MM.1S (cell line): ENCODE results near the gene GLUD1.
A peak's percentile ranks its signal among the peaks of the same experiment; 100 is the strongest.
"Not testable (repeated sequence)": the region's sequence is repeated elsewhere in the genome, so short reads cannot be mapped to it uniquely, and the experiment has no call there.

Source experiments
- DNase-seq: peaks from one replicate; pipeline ENCODE4 v3.0.0-alpha.2; 2015
- H2AFZ ChIP-seq: fragments of 300-600 bp; sonication (generic); 2 replicates; pipeline ENCODE4 v1.6.0; 2016; ENCODE audit warnings: antibody characterized with exemption, low read length
- H3F3A ChIP-seq: fragments of 300-600 bp; sonication (generic); 2 replicates; pipeline ENCODE4 v1.6.1; 2016; ENCODE audit warnings: mild to moderate bottlenecking, antibody characterized with exemption, low read length, moderate library complexity, mixed read lengths; ENCODE audit not compliant: insufficient read depth
- H3K27ac ChIP-seq: fragments of 300-600 bp; sonication (generic); 2 replicates; pipeline ENCODE4 v1.5.1; 2016; ENCODE audit warnings: mild to moderate bottlenecking, low read length
- H3K27me3 ChIP-seq: fragments of 300-600 bp; sonication (generic); replicated peaks from 2 replicates; pipeline ENCODE4 v1.6.0; 2016; ENCODE audit warnings: low read length; ENCODE audit not compliant: insufficient read depth
- H3K36me3 ChIP-seq: fragments of 300-600 bp; sonication (generic); replicated peaks from 2 replicates; pipeline ENCODE4 v1.6.1; 2016; ENCODE audit warnings: mild to moderate bottlenecking, low read length, mixed read lengths; ENCODE audit not compliant: insufficient read depth
- H3K4me1 ChIP-seq: fragments of 300-600 bp; sonication (generic); 2 replicates; pipeline ENCODE4 v1.6.1; 2016; ENCODE audit warnings: low read length, mixed read lengths
- H3K4me2 ChIP-seq: fragments of 300-600 bp; sonication (generic); 2 replicates; pipeline ENCODE4 v1.6.0; 2016; ENCODE audit warnings: low read depth, low read length
- H3K4me3 ChIP-seq: fragments of 300-600 bp; sonication (generic); 2 replicates; pipeline ENCODE4 v1.5.1; 2016; ENCODE audit warnings: low read length, mixed read lengths
- H3K79me2 ChIP-seq: fragments of 300-600 bp; sonication (generic); 2 replicates; pipeline ENCODE4 v1.6.1; 2016; ENCODE audit warnings: mixed run types, low read length, mixed read lengths
- H3K9ac ChIP-seq: fragments of 300-600 bp; sonication (generic); 2 replicates; pipeline ENCODE4 v1.6.1; 2016; ENCODE audit warnings: low read length, mixed read lengths
- H3K9me2 ChIP-seq: fragments of 300-600 bp; sonication (generic); replicated peaks from 2 replicates; pipeline ENCODE4 v1.6.1; 2016; ENCODE audit warnings: mild to moderate bottlenecking, low read length, mixed read lengths; ENCODE audit not compliant: insufficient read depth
- H3K9me3 ChIP-seq: fragments of 300-600 bp; sonication (generic); replicated peaks from 2 replicates; pipeline ENCODE4 v1.6.1; 2016; ENCODE audit warnings: mild to moderate bottlenecking, low read length, mixed read lengths; ENCODE audit not compliant: insufficient read depth
- H4K20me1 ChIP-seq: fragments of 300-600 bp; sonication (generic); 2 replicates; pipeline ENCODE4 v1.6.1; 2016; ENCODE audit warnings: mild to moderate bottlenecking, low read length, moderate library complexity, mixed read lengths; ENCODE audit not compliant: insufficient read depth

Gene GLUD1

GRCh38 chr10:87019066-87019465, 75.6 kb downstream of the GLUD1 start:
- not testable (repeated sequence) for H3K79me2 ChIP-seq, H3K27me3 ChIP-seq, H3K4me2 ChIP-seq, H2AFZ ChIP-seq, H3F3A ChIP-seq, H4K20me1 ChIP-seq, H3K4me3 ChIP-seq, H3K4me1 ChIP-seq, H3K9ac ChIP-seq, H3K36me3 ChIP-seq, H3K9me2 ChIP-seq, DNase-seq, H3K9me3 ChIP-seq, H3K27ac ChIP-seq

GRCh38 chr10:87018127-87018526, 76.5 kb downstream of the GLUD1 start:
- H3F3A ChIP-seq, H3K9ac ChIP-seq, H4K20me1 ChIP-seq, H3K4me3 ChIP-seq, H3K36me3 ChIP-seq, H3K4me1 ChIP-seq, H3K9me3 ChIP-seq, H3K4me2 ChIP-seq, H3K27me3 ChIP-seq, H3K9me2 ChIP-seq, DNase-seq, H3K79me2 ChIP-seq, H3K27ac ChIP-seq, H2AFZ ChIP-seq: not testable (repeated sequence)

GRCh38 chr10:87014986-87015716, 79.5 kb downstream of the GLUD1 start:
- not testable (repeated sequence) for H4K20me1 ChIP-seq, H3K4me2 ChIP-seq, H3F3A ChIP-seq, H3K9ac ChIP-seq, H3K36me3 ChIP-seq, H3K4me1 ChIP-seq, H3K9me2 ChIP-seq, H3K79me2 ChIP-seq, H3K27me3 ChIP-seq, H2AFZ ChIP-seq, H3K4me3 ChIP-seq, H3K27ac ChIP-seq, DNase-seq, H3K9me3 ChIP-seq

DNA sequence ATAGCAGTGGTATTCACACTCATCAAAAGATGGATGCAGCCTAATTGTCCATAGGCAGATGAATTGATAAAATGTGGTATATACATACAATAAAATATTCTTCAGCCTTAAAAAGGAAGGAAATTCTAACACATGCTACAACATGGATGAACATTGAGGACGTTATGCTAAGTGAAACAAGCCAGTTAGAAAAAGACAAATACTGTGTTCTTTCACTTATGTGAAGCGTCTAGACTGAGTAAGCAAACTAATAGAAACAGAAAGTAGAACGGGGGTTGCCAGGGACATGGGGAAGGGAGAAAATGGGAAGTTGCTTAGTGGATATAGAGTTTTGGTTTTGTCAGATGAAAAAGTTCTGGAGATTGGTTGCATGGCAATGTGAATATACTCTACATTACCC, 81.1 kb downstream of the GLUD1 start:
- H3K27me3 ChIP-seq, H3K79me2 ChIP-seq, H3K27ac ChIP-seq, H4K20me1 ChIP-seq, H3F3A ChIP-seq, H3K4me1 ChIP-seq, H2AFZ ChIP-seq, H3K9ac ChIP-seq, H3K4me3 ChIP-seq, H3K9me3 ChIP-seq, H3K4me2 ChIP-seq, H3K9me2 ChIP-seq, H3K36me3 ChIP-seq: not testable (repeated sequence)
- peak; percentile 14 for DNase-seq

GRCh38 chr10:87009134-87009696, 85.4 kb downstream of the GLUD1 start:
- H3K9me2 ChIP-seq: not testable (repeated sequence)

DNA sequence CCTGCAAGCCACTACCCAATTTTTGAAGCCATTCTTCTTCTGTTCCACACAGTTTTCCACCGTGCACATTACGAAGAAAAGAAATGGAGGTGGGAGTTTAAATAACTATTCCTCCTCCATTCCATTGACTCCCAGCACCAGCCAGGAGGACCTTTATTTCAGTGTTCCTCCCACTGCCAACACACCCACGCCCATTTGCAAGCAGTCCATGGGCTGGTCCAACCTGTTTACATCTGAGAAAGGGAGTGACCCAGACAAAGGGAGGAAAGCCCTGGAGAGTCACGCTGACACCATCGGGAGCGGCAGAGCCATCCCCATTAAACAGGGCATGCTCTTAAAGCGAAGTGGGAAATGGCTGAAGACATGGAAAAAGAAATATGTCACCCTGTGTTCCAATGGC, 86.3 kb downstream of the GLUD1 start:
- not testable (repeated sequence) for H3K9me2 ChIP-seq, DNase-seq

More at GRCh38 chr10:87009134-87009696, 85.4 kb downstream of the GLUD1 start:
- H2AFZ ChIP-seq, H3K27me3 ChIP-seq, H3K4me2 ChIP-seq, H3K36me3 ChIP-seq, H3K79me2 ChIP-seq, H3K4me3 ChIP-seq, H3K27ac ChIP-seq, H3K9ac ChIP-seq, H3F3A ChIP-seq, H3K9me3 ChIP-seq, H4K20me1 ChIP-seq, H3K4me1 ChIP-seq, DNase-seq: not testable (repeated sequence)

DNA sequence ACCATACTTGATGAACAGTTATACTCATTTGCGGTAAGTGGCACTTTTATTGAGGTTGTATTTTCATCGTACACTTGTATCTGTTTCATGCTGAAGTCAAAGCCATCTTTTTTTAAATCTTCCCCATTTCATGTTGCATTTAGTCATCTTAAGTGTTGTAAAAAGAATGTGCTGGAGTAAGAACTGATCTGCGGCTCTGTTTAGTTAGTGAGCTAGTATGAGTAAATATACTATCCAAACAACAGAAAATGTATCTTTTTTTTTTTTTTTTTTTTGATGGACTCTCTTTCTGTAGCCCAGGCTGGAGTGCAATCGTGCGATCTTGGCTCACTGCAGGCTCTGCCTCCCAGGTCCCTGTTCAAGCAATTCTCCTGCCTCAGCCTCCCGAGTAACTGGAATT, 87.0 kb downstream of the GLUD1 start:
- not testable (repeated sequence) for H3K9me3 ChIP-seq, H3K79me2 ChIP-seq, H3K4me2 ChIP-seq, H3K4me1 ChIP-seq, H4K20me1 ChIP-seq, H3F3A ChIP-seq, DNase-seq, H3K36me3 ChIP-seq, H3K9me2 ChIP-seq, H3K27me3 ChIP-seq, H3K27ac ChIP-seq, H2AFZ ChIP-seq, H3K4me3 ChIP-seq, H3K9ac ChIP-seq

More for the DNA sequence above, 86.3 kb downstream of the GLUD1 start:
- H2AFZ ChIP-seq, H3K36me3 ChIP-seq, H3K79me2 ChIP-seq, H3K4me3 ChIP-seq, H3K27me3 ChIP-seq, H3K27ac ChIP-seq, H3F3A ChIP-seq, H3K9ac ChIP-seq, H3K4me1 ChIP-seq, H3K9me3 ChIP-seq, H4K20me1 ChIP-seq, H3K4me2 ChIP-seq: not testable (repeated sequence)

- H3K36me3 ChIP-seq, H3K27me3 ChIP-seq, H3K4me1 ChIP-seq, H3K9me2 ChIP-seq, H3F3A ChIP-seq, H3K9me3 ChIP-seq, H3K79me2 ChIP-seq, H3K4me2 ChIP-seq, DNase-seq, H3K4me3 ChIP-seq, H2AFZ ChIP-seq, H4K20me1 ChIP-seq, H3K27ac ChIP-seq, H3K9ac ChIP-seq: not testable (repeated sequence)
Measured at GRCh38 chr10:87007124-87007523, 87.5 kb downstream of the GLUD1 start.
